PC-3 (cell line): ENCODE results near the gene TAF3. TPM values are rescaled to one million over a fixed set of nuclear protein-coding genes. Genes with fewer than 3 reads are reported as not detected.
A peak's percentile ranks its signal among the peaks of the same experiment; 100 is the strongest.
"Not testable (repeated sequence)": the region's sequence is repeated elsewhere in the genome, so short reads cannot be mapped to it uniquely, and the experiment has no call there.

Source experiments
- ATAC-seq: fragments of 200-7000 bp; cut with Tn5 transposase; 2 replicates; pipeline ENCODE4 v1.9.1; 2020; ENCODE audit warnings: mild to moderate bottlenecking, moderate library complexity
- BruUV-seq: library from RNA; stranded (reverse); fragments of 400-500 nt; replicated peaks from 2 replicates; lab custom pipeline; 2021; lab: Mats Ljungman, UMichigan
- CTCF ChIA-PET: fragments of 300-600 bp; sonication (Branson Sonifier 250); formaldehyde crosslinking; loops from one replicate; lab custom pipeline; 2022; ENCODE audit warnings: antibody characterized with exemption; lab: Charles Lee
- POLR2A ChIA-PET: fragments of 300-600 bp; sonication (Branson Sonifier 250); formaldehyde crosslinking; loops from one replicate; lab custom pipeline; 2022; ENCODE audit warnings: antibody characterized with exemption; ENCODE audit not compliant: unreplicated experiment; lab: Charles Lee
- DNase-seq: peaks from one replicate; pipeline ENCODE4 v3.0.0-alpha.2; 2015
- H2AFZ ChIP-seq: fragments of 300-600 bp; sonication (generic); 2 replicates; pipeline ENCODE4 v1.6.0; 2016; ENCODE audit warnings: antibody characterized with exemption, low read length
- H3F3A ChIP-seq: fragments of 300-600 bp; sonication (generic); one replicate; pipeline ENCODE4 v1.6.0; 2017; ENCODE audit warnings: antibody characterized with exemption, low read length, control low read depth, mild to moderate bottlenecking; ENCODE audit not compliant: unreplicated experiment
- H3K27ac ChIP-seq: fragments of 300-600 bp; sonication (generic); 2 replicates; pipeline ENCODE4 v1.5.1; 2016; ENCODE audit warnings: mild to moderate bottlenecking, low read length
- H3K27me3 ChIP-seq: fragments of 300-600 bp; sonication (generic); 2 replicates; pipeline ENCODE4 v1.6.1; 2016; ENCODE audit warnings: low read length, mixed read lengths
- H3K36me3 ChIP-seq: fragments of 300-600 bp; sonication (generic); 2 replicates; pipeline ENCODE4 v1.6.1; 2016; ENCODE audit warnings: low read depth, mixed run types, low read length, mixed read lengths
- H3K4me1 ChIP-seq: fragments of 300-600 bp; sonication (generic); 2 replicates; pipeline ENCODE4 v1.5.1; 2016; ENCODE audit warnings: low read length; ENCODE audit not compliant: insufficient read depth
- H3K4me2 ChIP-seq: fragments of 300-600 bp; sonication (generic); 2 replicates; pipeline ENCODE4 v1.6.0; 2016; ENCODE audit warnings: low read length
- H3K4me3 ChIP-seq: fragments of 300-600 bp; sonication (generic); 2 replicates; pipeline ENCODE4 v1.5.1; 2016; ENCODE audit warnings: mild to moderate bottlenecking, low read length, mixed read lengths
- H3K79me2 ChIP-seq: fragments of 300-600 bp; sonication (generic); 2 replicates; pipeline ENCODE4 v1.6.1; 2017; ENCODE audit warnings: low read length, mixed read lengths
- H3K9ac ChIP-seq: fragments of 300-600 bp; sonication (generic); 2 replicates; pipeline ENCODE4 v1.6.0; 2016; ENCODE audit warnings: mild to moderate bottlenecking, low read length
- H3K9me2 ChIP-seq: fragments of 300-600 bp; sonication (generic); replicated peaks from 2 replicates; pipeline ENCODE4 v1.6.1; 2016; ENCODE audit warnings: mixed run types, low read length, mixed read lengths
- H3K9me3 ChIP-seq: fragments of 300-600 bp; sonication (generic); 2 replicates; pipeline ENCODE4 v1.6.1; 2016; ENCODE audit warnings: low read length, mixed read lengths
- H4K20me1 ChIP-seq: fragments of 300-600 bp; sonication (generic); 2 replicates; pipeline ENCODE4 v1.6.1; 2016; ENCODE audit warnings: low read length, mixed read lengths
- EZH2 ChIP-seq: fragments of 300-600 bp; sonication (generic); IDR thresholded peaks from one replicate; pipeline ENCODE4 v1.6.1; 2017; ENCODE audit warnings: antibody characterized with exemption, mild to moderate bottlenecking, low read length; ENCODE audit not compliant: unreplicated experiment
- EZH2phosphoT487 ChIP-seq: fragments of 300-600 bp; sonication (generic); IDR thresholded peaks from 2 replicates; pipeline ENCODE4 v1.6.1; 2018; ENCODE audit warnings: mild to moderate bottlenecking, antibody characterized with exemption, low read length, borderline replicate concordance
- intact Hi-C: fragments of 100-400 bp; cut with micrococcal nuclease; formaldehyde crosslinking; loops from 2 replicates; pipeline ENCODE4 v1.9.0; 2023
- total RNA-seq: library from RNA; depleted of rRNA; stranded (reverse); fragments of >200 nt; gene quantifications from 2 replicates; pipeline ENCODE4 v1.2.3, GENCODE V29; 2014
- TF ChIP-seq, protein P1 (sequence below): fragments of 300-600 bp; sonication (generic); conservative IDR thresholded peaks from 2 replicates; pipeline ENCODE4 v1.5.1; 2017; ENCODE audit warnings: antibody characterized with exemption, low read depth, mild to moderate bottlenecking, low read length

TAF3 gene
- total RNA-seq, 1 experiment from 2014 or later, result 2.0 TPM

DNA sequence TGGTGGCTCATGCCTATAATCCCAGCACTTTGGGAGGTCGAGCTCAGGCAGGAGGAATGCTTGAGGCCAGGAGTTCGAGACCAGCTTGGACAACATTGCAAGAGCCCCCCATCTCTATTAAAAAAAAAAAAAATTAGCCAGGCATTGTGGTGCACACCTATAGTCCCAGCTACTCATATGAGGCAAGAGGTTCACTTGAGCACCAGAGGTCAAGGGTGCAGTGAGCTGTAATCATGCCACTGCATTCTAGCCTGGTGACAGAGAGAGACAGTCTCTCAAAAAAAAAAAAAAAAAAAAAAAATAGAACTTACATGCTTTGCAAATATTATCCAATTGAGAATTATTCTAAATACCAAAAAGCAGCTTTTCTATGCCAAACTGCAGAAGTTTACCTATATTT lies 41.5 kb upstream of the TAF3 start:
- Histone ChIP-seq H3K4me3 (no peak overlapping the region), H3K4me2 (no peak overlapping the region), H2AFZ (no peak overlapping the region), H3F3A (no peaks in the 10 kb centered on the region), H3K9ac (no peak overlapping the region), H3K36me3 (no peaks in the 10 kb centered on the region), H4K20me1 (no peaks in the 10 kb centered on the region), H3K27me3 (no peaks in the 10 kb centered on the region), H3K27ac (no peak overlapping the region), H3K9me3 (no peaks in the 10 kb centered on the region), H3K79me2 (no peaks in the 10 kb centered on the region), H3K9me2 (no peaks in the 10 kb centered on the region), H3K4me1 (no peaks in the 10 kb centered on the region)
- ChIA-PET CTCF (no interaction called here), POLR2A (no interaction called here)
- intact Hi-C loops, result no loop called here
- ATAC-seq (no peak), DNase-seq (no peak)
- no peak for TF ChIP-seq EZH2
- TF ChIP-seq EZH2phosphoT487, result no peak
- TF ChIP-seq, protein P1, sequence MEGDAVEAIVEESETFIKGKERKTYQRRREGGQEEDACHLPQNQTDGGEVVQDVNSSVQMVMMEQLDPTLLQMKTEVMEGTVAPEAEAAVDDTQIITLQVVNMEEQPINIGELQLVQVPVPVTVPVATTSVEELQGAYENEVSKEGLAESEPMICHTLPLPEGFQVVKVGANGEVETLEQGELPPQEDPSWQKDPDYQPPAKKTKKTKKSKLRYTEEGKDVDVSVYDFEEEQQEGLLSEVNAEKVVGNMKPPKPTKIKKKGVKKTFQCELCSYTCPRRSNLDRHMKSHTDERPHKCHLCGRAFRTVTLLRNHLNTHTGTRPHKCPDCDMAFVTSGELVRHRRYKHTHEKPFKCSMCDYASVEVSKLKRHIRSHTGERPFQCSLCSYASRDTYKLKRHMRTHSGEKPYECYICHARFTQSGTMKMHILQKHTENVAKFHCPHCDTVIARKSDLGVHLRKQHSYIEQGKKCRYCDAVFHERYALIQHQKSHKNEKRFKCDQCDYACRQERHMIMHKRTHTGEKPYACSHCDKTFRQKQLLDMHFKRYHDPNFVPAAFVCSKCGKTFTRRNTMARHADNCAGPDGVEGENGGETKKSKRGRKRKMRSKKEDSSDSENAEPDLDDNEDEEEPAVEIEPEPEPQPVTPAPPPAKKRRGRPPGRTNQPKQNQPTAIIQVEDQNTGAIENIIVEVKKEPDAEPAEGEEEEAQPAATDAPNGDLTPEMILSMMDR, result no peak
- no TSS peak for BruUV-seq

DNA sequence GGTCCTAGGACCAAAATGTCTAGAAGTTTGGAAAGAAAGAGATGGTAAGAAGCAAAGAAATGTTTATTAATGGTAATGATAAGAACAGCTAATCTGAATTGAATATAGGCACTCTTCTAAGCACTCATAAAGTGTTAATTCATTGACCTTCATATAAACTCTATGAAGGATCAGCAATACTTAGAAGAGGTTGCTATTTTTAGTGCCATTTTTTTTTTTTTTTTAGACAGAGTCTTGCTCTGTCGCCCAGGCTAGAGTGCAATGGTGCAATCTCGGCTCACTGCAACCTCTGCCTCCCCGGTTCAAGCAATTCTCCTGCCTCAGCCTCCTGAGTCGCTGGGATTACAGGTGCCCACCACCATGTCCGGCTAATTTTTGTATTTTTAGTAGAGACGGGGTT lies 36.1 kb upstream of the TAF3 start:
- H3K9ac ChIP-seq, H3K9me2 ChIP-seq, H3K27me3 ChIP-seq, H3K36me3 ChIP-seq, H4K20me1 ChIP-seq, H3F3A ChIP-seq, BruUV-seq, H3K27ac ChIP-seq, H2AFZ ChIP-seq, POLR2A ChIA-PET, H3K4me2 ChIP-seq, H3K4me3 ChIP-seq, DNase-seq, CTCF ChIA-PET, intact Hi-C loops, H3K4me1 ChIP-seq, H3K9me3 ChIP-seq, ATAC-seq: not testable (repeated sequence)
- H3K79me2 ChIP-seq, result peaks cover 41% of the 10 kb centered on the region

- ChIA-PET CTCF (no interaction called here), POLR2A (no interaction called here)
- Histone ChIP-seq H3K27ac (no peak overlapping the region), H3K9me2 (no peaks in the 10 kb centered on the region), H2AFZ (no peak overlapping the region), H3K4me2 (peak overlapping the region; percentile 86), H4K20me1 (peaks cover 15% of the 10 kb centered on the region), H3K27me3 (no peaks in the 10 kb centered on the region), H3K9ac (peak overlapping the region; percentile 98; the same call in 1 of the 2 replicates), H3F3A (no peaks in the 10 kb centered on the region), H3K4me1 (peaks cover 8% of the 10 kb centered on the region), H3K36me3 (no peaks in the 10 kb centered on the region), H3K79me2 (peaks cover 82% of the 10 kb centered on the region), H3K9me3 (no peaks in the 10 kb centered on the region), H3K4me3 (peak overlapping the region; percentile 89)
- intact Hi-C loops, result no loop called here
- ATAC-seq, result no peak
- DNase-seq, result no peak
- TF ChIP-seq EZH2, result no peak
- no peak for TF ChIP-seq EZH2phosphoT487
- TF ChIP-seq, protein P1, result no peak
- BruUV-seq, result no TSS peak
These were observed 31.9 kb upstream of the TAF3 start for GRCh38 chr10:7786430-7786829.
